Activated CD8-positive, alpha-beta T cell treated with anti-CD3 and anti-CD28 coated beads for 36 hours (primary cell): ENCODE data around the gene RAD51B. TPM values are rescaled to one million over a fixed set of nuclear protein-coding genes. Genes with fewer than 3 reads are reported as not detected.
A peak's percentile ranks its signal among the peaks of the same experiment; 100 is the strongest.

Experiments
- ATAC-seq: fragments of 200-7000 bp; cut with Tn5 transposase; one replicate; pipeline ENCODE4 v1.10.0; 2021; ENCODE audit warnings: mild to moderate bottlenecking, moderate library complexity
- CTCF ChIA-PET: fragments of 350-600 bp; sonication (Branson Sonifier 250); formaldehyde crosslinking; loops from one replicate; lab custom pipeline; 2021; ENCODE audit warnings: antibody characterized with exemption; lab: Charles Lee
- POLR2A ChIA-PET: fragments of 350-600 bp; sonication (Branson Sonifier 250); formaldehyde crosslinking; loops from one replicate; lab custom pipeline; 2021; ENCODE audit warnings: antibody characterized with exemption; lab: Charles Lee
- DNase-seq: peaks from one replicate; pipeline ENCODE4 v3.0.0-alpha.2; 2020
- H3K27ac Mint-ChIP-seq: one replicate; pipeline ENCODE4 v1.8.0; 2021; ENCODE audit warnings: mild to moderate bottlenecking, mixed read lengths
- H3K27me3 Mint-ChIP-seq: one replicate; pipeline ENCODE4 v1.8.0; 2021; ENCODE audit warnings: mixed read lengths
- H3K36me3 Mint-ChIP-seq: one replicate; pipeline ENCODE4 v1.8.0; 2021; ENCODE audit warnings: low read depth, mixed read lengths
- H3K4me1 Mint-ChIP-seq: one replicate; pipeline ENCODE4 v1.8.0; 2021; ENCODE audit warnings: low read depth, mixed read lengths
- H3K4me3 Mint-ChIP-seq: one replicate; pipeline ENCODE4 v1.8.0; 2021; ENCODE audit warnings: mild to moderate bottlenecking, moderate library complexity, mixed read lengths
- H3K9me3 Mint-ChIP-seq: one replicate; pipeline ENCODE4 v1.8.0; 2021; ENCODE audit warnings: mixed read lengths
- intact Hi-C: fragments of 100-400 bp; cut with micrococcal nuclease; formaldehyde crosslinking; loops from one replicate; pipeline ENCODE4 v1.10.0; 2022
- total RNA-seq, 2 experiments: library from RNA; stranded (reverse); gene quantifications; one replicate each; pipeline ENCODE4 v1.2.3, GENCODE V29; 2021
- TF ChIP-seq, protein P1 (sequence below): fragments of 200-600 bp; IDR thresholded peaks from one replicate; pipeline ENCODE4 v1.8.0; 2022; ENCODE audit warnings: antibody characterized with exemption, mild to moderate bottlenecking

Gene RAD51B
- total RNA-seq, 2 experiments from 2014 or later: 38.2 to 40.6 TPM

DNA sequence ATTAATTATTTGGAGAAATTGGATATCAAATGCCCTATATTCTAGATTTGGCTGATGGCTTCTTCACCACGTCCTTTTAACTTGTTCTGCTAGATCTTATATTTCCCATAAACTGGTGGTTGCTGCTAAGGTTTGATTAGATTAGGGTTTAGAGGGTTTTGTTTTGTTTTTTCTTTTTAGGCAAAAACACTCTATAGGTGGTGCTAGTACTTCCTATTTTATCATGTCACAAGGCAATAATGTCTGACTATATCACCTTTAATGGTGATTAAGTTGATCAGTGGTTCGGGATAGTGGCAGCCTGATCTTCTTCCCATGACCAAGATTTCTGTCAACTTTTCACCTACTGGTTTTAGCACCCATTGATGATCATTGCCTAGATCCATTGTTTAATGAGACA lies 455.1 kb downstream of the RAD51B start:
- POLR2A ChIA-PET: interaction anchor here (1.3 to 1.7 kb wide), 3 partner anchors 10 to 521 kb away, joined by 3 to 9 read pairs (median 5); partner anchors contain the start of gene ZFP36L1
- H3K4me1 Mint-ChIP-seq: peaks cover 34% of the 10 kb centered on the region
- intact Hi-C loops: no loop called here
- TF ChIP-seq, protein P1, sequence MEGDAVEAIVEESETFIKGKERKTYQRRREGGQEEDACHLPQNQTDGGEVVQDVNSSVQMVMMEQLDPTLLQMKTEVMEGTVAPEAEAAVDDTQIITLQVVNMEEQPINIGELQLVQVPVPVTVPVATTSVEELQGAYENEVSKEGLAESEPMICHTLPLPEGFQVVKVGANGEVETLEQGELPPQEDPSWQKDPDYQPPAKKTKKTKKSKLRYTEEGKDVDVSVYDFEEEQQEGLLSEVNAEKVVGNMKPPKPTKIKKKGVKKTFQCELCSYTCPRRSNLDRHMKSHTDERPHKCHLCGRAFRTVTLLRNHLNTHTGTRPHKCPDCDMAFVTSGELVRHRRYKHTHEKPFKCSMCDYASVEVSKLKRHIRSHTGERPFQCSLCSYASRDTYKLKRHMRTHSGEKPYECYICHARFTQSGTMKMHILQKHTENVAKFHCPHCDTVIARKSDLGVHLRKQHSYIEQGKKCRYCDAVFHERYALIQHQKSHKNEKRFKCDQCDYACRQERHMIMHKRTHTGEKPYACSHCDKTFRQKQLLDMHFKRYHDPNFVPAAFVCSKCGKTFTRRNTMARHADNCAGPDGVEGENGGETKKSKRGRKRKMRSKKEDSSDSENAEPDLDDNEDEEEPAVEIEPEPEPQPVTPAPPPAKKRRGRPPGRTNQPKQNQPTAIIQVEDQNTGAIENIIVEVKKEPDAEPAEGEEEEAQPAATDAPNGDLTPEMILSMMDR: no peak
- H3K27me3 Mint-ChIP-seq: no peaks in the 10 kb centered on the region
- ATAC-seq: peak; percentile 10
- H3K36me3 Mint-ChIP-seq: no peaks in the 10 kb centered on the region
- H3K27ac Mint-ChIP-seq: peak overlapping the region; percentile 72
- no peak overlapping the region for H3K4me3 Mint-ChIP-seq
- no peaks in the 10 kb centered on the region for H3K9me3 Mint-ChIP-seq
- DNase-seq: no peak
- CTCF ChIA-PET: interaction anchor here (2.0 kb wide), 1 partner anchor 26 kb away, joined by 6 read pairs; no protein-coding TSS in a partner anchor

- H3K4me1 Mint-ChIP-seq: peaks cover 56% of the 10 kb centered on the region
Measured at GRCh38 chr14:68278576-68279436, 459.2 kb downstream of the RAD51B start.

GRCh38 chr14:68279437-68279720 lies 459.8 kb downstream of the RAD51B start:
- DNase-seq: no peak
- CTCF ChIA-PET: interaction anchor here (1.4 kb wide), 1 partner anchor 9 kb away, joined by 4 read pairs; no protein-coding TSS in a partner anchor
- Mint-ChIP-seq H3K4me3 (no peak overlapping the region), H3K27me3 (no peaks in the 10 kb centered on the region), H3K27ac (no peak overlapping the region), H3K36me3 (no peaks in the 10 kb centered on the region), H3K4me1 (peaks cover 61% of the 10 kb centered on the region), H3K9me3 (no peaks in the 10 kb centered on the region)
- intact Hi-C loops: no loop called here
- ATAC-seq: no peak
- POLR2A ChIA-PET: no interaction called here
- TF ChIP-seq, protein P1: no peak

More at GRCh38 chr14:68278576-68279436, 459.2 kb downstream of the RAD51B start:
- Mint-ChIP-seq H3K27ac (no peak overlapping the region), H3K9me3 (no peaks in the 10 kb centered on the region), H3K27me3 (no peaks in the 10 kb centered on the region), H3K4me3 (no peak overlapping the region), H3K36me3 (no peaks in the 10 kb centered on the region)
- POLR2A ChIA-PET: interaction anchor here (1.1 kb wide), 1 partner anchor 17 kb away, joined by 3 read pairs; no protein-coding TSS in a partner anchor
- ATAC-seq (no peak), DNase-seq (no peak)
- TF ChIP-seq, protein P1: no peak
- CTCF ChIA-PET: interaction anchor here (1.4 kb wide), 1 partner anchor 8 kb away, joined by 4 read pairs; no protein-coding TSS in a partner anchor
- intact Hi-C loops: no loop called here

- Mint-ChIP-seq H3K27me3 (no peaks in the 10 kb centered on the region), H3K27ac (no peak overlapping the region), H3K36me3 (no peaks in the 10 kb centered on the region), H3K4me3 (no peak overlapping the region), H3K9me3 (no peaks in the 10 kb centered on the region), H3K4me1 (peaks cover 62% of the 10 kb centered on the region)
- ChIA-PET CTCF (interaction anchor here (1.4 kb wide), 1 partner anchor 9 kb away, joined by 4 read pairs; no protein-coding TSS in a partner anchor), POLR2A (no interaction called here)
- intact Hi-C loops: loop anchor here (10.0 kb wide), 1 partner anchor 505 kb away; no protein-coding TSS in a partner anchor
- TF ChIP-seq, protein P1: no peak
- ATAC-seq: no peak
- DNase-seq: no peak
Measured at GRCh38 chr14:68279777-68280233, 460.2 kb downstream of the RAD51B start.

DNA sequence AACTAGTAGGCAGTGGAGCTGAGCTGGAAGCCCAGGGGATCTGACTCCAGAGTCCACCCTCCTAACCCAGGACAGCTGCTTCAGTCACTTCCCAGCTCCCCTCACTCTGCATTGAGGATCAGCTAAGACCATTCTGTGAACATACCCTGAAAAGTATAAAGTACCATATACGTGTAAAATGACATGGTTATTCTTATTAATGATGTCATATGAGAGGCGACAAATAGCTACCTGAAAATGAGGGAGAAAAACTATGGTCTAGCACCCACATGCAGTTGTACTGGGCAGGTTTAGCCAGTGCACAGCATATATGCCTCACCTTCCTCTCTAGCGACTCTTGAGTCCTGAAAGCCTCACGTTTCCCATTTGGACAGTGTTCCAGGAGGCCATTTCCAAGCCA lies 461.9 kb downstream of the RAD51B start:
- Mint-ChIP-seq H3K27ac (no peak overlapping the region), H3K27me3 (no peaks in the 10 kb centered on the region), H3K4me1 (peaks cover 63% of the 10 kb centered on the region), H3K9me3 (peaks cover 4% of the 10 kb centered on the region), H3K36me3 (peaks cover 5% of the 10 kb centered on the region), H3K4me3 (no peak overlapping the region)
- CTCF ChIA-PET: interaction anchor here (2.9 kb wide), 1 partner anchor 535 kb away, joined by 8 read pairs; no protein-coding TSS in a partner anchor
- intact Hi-C loops: loop anchor here (10.0 kb wide), 1 partner anchor 503 kb away; no protein-coding TSS in a partner anchor
- TF ChIP-seq, protein P1: no peak
- DNase-seq: no peak
- ATAC-seq: no peak
- POLR2A ChIA-PET: interaction anchor here (1.0 kb wide), 1 partner anchor 13 kb away, joined by 3 read pairs; no protein-coding TSS in a partner anchor
